WTC11 (cell line): ENCODE measurements around the gene TUG1. TPM values are rescaled to one million over a fixed set of nuclear protein-coding genes. Genes with fewer than 3 reads are reported as not detected.

Experiments
- ATAC-seq: fragments of 200-7000 bp; cut with Tn5 transposase; 2 replicates; pipeline ENCODE4 v1.10.0; 2021; ENCODE audit warnings: mild to moderate bottlenecking, moderate library complexity
- CTCF ChIA-PET: fragments of 300-600 bp; sonication (Branson Sonifier 250); formaldehyde crosslinking; loops from one replicate; lab custom pipeline; 2021; ENCODE audit warnings: antibody characterized with exemption; lab: Charles Lee
- POLR2A ChIA-PET: fragments of 350-600 bp; sonication (Branson Sonifier 250); formaldehyde crosslinking; loops from one replicate; lab custom pipeline; 2021; ENCODE audit warnings: antibody characterized with exemption; lab: Charles Lee
- DNase-seq: peaks from one replicate; pipeline ENCODE4 v3.0.0; 2021; ENCODE audit warnings: low spot score
- H3K27ac Mint-ChIP-seq: 2 replicates; pipeline ENCODE4 v1.8.0; 2021; ENCODE audit warnings: mixed read lengths
- H3K27me3 Mint-ChIP-seq: 2 replicates; pipeline ENCODE4 v1.8.0; 2021; ENCODE audit warnings: low read depth, mild to moderate bottlenecking, moderate library complexity, mixed read lengths
- H3K36me3 Mint-ChIP-seq: 2 replicates; pipeline ENCODE4 v1.8.0; 2021; ENCODE audit warnings: mixed read lengths
- H3K4me1 Mint-ChIP-seq: 2 replicates; pipeline ENCODE4 v1.8.0; 2022; ENCODE audit warnings: mixed read lengths
- H3K4me3 Mint-ChIP-seq: 2 replicates; pipeline ENCODE4 v1.8.0; 2021; ENCODE audit warnings: mild to moderate bottlenecking, moderate library complexity, mixed read lengths
- H3K9me3 Mint-ChIP-seq: 2 replicates; pipeline ENCODE4 v1.8.0; 2021; ENCODE audit warnings: mixed read lengths
- ELF4 ChIP-seq: sonication (generic); formaldehyde crosslinking; IDR thresholded peaks from 2 replicates; pipeline ENCODE4 v1.8.1; 2022; ENCODE audit warnings: low read depth, mild to moderate bottlenecking, moderate library complexity, missing genetic modification reagents
- ETV6 ChIP-seq: sonication (generic); formaldehyde crosslinking; IDR thresholded peaks from 2 replicates; pipeline ENCODE4 v1.8.1; 2022; ENCODE audit warnings: mild to moderate bottlenecking, missing genetic modification reagents
- GABPB1 ChIP-seq: sonication (generic); formaldehyde crosslinking; IDR thresholded peaks from 2 replicates; pipeline ENCODE4 v1.8.1; 2023; ENCODE audit warnings: mild to moderate bottlenecking, missing genetic modification reagents
- HMGA2 ChIP-seq: fragments of 250-450 bp; sonication (Bioruptor Pico); IDR thresholded peaks from 2 replicates; pipeline ENCODE4 v1.4.0; 2021; ENCODE audit warnings: mild to moderate bottlenecking, moderate library complexity
- HMGXB4 ChIP-seq: sonication (generic); formaldehyde crosslinking; IDR thresholded peaks from 2 replicates; pipeline ENCODE4 v1.8.1; 2023; ENCODE audit warnings: mild to moderate bottlenecking, moderate library complexity, missing genetic modification reagents
- JAZF1 ChIP-seq: fragments of 250-450 bp; sonication (Bioruptor Pico); IDR thresholded peaks from 2 replicates; pipeline ENCODE4 v1.9.0; 2021; ENCODE audit warnings: moderate library complexity, mild to moderate bottlenecking, inconsistent platforms
- MXD4 ChIP-seq: fragments of 250-450 bp; sonication (Bioruptor Pico); IDR thresholded peaks from 2 replicates; pipeline ENCODE4 v1.8.0; 2021; ENCODE audit warnings: mild to moderate bottlenecking, moderate library complexity, borderline replicate concordance
- NR3C1 ChIP-seq: sonication (generic); formaldehyde crosslinking; conservative IDR thresholded peaks from 2 replicates; pipeline ENCODE4 v1.8.1; 2023; ENCODE audit warnings: low read depth, mild to moderate bottlenecking, missing genetic modification reagents
- PRDM15 ChIP-seq: sonication (generic); formaldehyde crosslinking; IDR thresholded peaks from 2 replicates; pipeline ENCODE4 v1.8.0; 2022; ENCODE audit warnings: missing genetic modification reagents
- PRRX2 ChIP-seq: fragments of 250-450 bp; sonication (Bioruptor Pico); IDR thresholded peaks from 2 replicates; pipeline ENCODE4 v1.8.0; 2021; ENCODE audit warnings: mild to moderate bottlenecking
- SOX15 ChIP-seq: fragments of 250-450 bp; sonication (Bioruptor Pico); IDR thresholded peaks from 2 replicates; pipeline ENCODE4 v1.9.0; 2021; ENCODE audit warnings: mild to moderate bottlenecking
- ZBTB21 ChIP-seq: sonication (generic); formaldehyde crosslinking; IDR thresholded peaks from 2 replicates; pipeline ENCODE4 v1.8.1; 2023; ENCODE audit warnings: mild to moderate bottlenecking, missing genetic modification reagents, borderline replicate concordance
- ZNF263 ChIP-seq: sonication (generic); formaldehyde crosslinking; IDR thresholded peaks from 2 replicates; pipeline ENCODE4 v1.8.1; 2022; ENCODE audit warnings: low read depth, mild to moderate bottlenecking, moderate library complexity, missing genetic modification reagents
- total RNA-seq: library from RNA; stranded (reverse); gene quantifications from 3 replicates; pipeline ENCODE4 v1.2.3, GENCODE V29; 2021
- TF ChIP-seq, protein P1 (sequence below): sonication (generic); formaldehyde crosslinking; IDR thresholded peaks from 2 replicates; pipeline ENCODE4 v1.8.1; 2022; ENCODE audit warnings: missing genetic modification reagents, borderline replicate concordance
- TF ChIP-seq, protein P2 (sequence below): sonication (generic); formaldehyde crosslinking; IDR thresholded peaks from 2 replicates; pipeline ENCODE4 v1.8.0; 2023; ENCODE audit warnings: missing genetic modification reagents, mild to moderate bottlenecking, borderline replicate concordance
- TF ChIP-seq, protein P3 (sequence below): sonication (generic); formaldehyde crosslinking; IDR thresholded peaks from 2 replicates; pipeline ENCODE4 v1.8.1; 2022; ENCODE audit warnings: low read depth, mild to moderate bottlenecking, moderate library complexity, missing genetic modification reagents, borderline replicate concordance

Gene TUG1
- total RNA-seq, 1 experiment from 2014 or later, result 105 TPM

GRCh38 chr22:30978304-30978962 lies 9.4 kb downstream of the TUG1 start (continued):
- no peak for TF ChIP-seq PRDM15 (CRISPR knock-in tag)
- TF ChIP-seq, all 79 proteins: peak for 0

- Mint-ChIP-seq H3K9me3 (peaks cover 60% of the 10 kb centered on the region), H3K36me3 (peaks cover 52% of the 10 kb centered on the region), H3K27me3 (peaks cover 6% of the 10 kb centered on the region), H3K27ac (peak overlapping the region; percentile 3; the same call in 1 of the 2 replicates), H3K4me3 (no peak overlapping the region), H3K4me1 (peaks cover 4% of the 10 kb centered on the region)
- CTCF ChIA-PET, result interaction anchor here (0.9 to 2.8 kb wide), 7 partner anchors 11 to 125 kb away, joined by 3 to 10 read pairs (median 3); partner anchors contain the start of genes MORC2, SMTN and TUG1
- no peak for DNase-seq
- no peak for TF ChIP-seq NR3C1
- TF ChIP-seq HMGXB4 (CRISPR knock-in tag), result no peak
- TF ChIP-seq PRRX2 (CRISPR knock-in tag), result no peak
- TF ChIP-seq ZBTB21 (CRISPR knock-in tag), result no peak
- TF ChIP-seq ELF4 (CRISPR knock-in tag), result no peak
- TF ChIP-seq JAZF1, result no peak
- TF ChIP-seq, protein P1, sequence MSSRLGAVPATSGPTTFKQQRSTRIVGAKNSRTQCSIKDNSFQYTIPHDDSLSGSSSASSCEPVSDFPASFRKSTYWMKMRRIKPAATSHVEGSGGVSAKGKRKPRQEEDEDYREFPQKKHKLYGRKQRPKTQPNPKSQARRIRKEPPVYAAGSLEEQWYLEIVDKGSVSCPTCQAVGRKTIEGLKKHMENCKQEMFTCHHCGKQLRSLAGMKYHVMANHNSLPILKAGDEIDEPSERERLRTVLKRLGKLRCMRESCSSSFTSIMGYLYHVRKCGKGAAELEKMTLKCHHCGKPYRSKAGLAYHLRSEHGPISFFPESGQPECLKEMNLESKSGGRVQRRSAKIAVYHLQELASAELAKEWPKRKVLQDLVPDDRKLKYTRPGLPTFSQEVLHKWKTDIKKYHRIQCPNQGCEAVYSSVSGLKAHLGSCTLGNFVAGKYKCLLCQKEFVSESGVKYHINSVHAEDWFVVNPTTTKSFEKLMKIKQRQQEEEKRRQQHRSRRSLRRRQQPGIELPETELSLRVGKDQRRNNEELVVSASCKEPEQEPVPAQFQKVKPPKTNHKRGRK (CRISPR knock-in tag), result no peak
- TF ChIP-seq, protein P2, sequence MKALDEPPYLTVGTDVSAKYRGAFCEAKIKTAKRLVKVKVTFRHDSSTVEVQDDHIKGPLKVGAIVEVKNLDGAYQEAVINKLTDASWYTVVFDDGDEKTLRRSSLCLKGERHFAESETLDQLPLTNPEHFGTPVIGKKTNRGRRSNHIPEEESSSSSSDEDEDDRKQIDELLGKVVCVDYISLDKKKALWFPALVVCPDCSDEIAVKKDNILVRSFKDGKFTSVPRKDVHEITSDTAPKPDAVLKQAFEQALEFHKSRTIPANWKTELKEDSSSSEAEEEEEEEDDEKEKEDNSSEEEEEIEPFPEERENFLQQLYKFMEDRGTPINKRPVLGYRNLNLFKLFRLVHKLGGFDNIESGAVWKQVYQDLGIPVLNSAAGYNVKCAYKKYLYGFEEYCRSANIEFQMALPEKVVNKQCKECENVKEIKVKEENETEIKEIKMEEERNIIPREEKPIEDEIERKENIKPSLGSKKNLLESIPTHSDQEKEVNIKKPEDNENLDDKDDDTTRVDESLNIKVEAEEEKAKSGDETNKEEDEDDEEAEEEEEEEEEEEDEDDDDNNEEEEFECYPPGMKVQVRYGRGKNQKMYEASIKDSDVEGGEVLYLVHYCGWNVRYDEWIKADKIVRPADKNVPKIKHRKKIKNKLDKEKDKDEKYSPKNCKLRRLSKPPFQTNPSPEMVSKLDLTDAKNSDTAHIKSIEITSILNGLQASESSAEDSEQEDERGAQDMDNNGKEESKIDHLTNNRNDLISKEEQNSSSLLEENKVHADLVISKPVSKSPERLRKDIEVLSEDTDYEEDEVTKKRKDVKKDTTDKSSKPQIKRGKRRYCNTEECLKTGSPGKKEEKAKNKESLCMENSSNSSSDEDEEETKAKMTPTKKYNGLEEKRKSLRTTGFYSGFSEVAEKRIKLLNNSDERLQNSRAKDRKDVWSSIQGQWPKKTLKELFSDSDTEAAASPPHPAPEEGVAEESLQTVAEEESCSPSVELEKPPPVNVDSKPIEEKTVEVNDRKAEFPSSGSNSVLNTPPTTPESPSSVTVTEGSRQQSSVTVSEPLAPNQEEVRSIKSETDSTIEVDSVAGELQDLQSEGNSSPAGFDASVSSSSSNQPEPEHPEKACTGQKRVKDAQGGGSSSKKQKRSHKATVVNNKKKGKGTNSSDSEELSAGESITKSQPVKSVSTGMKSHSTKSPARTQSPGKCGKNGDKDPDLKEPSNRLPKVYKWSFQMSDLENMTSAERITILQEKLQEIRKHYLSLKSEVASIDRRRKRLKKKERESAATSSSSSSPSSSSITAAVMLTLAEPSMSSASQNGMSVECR (CRISPR knock-in tag), result no peak
- TF ChIP-seq ZNF263, result no peak
- TF ChIP-seq MXD4 (CRISPR knock-in tag), result no peak
- no peak for TF ChIP-seq SOX15 (CRISPR knock-in tag)
- no peak for TF ChIP-seq ETV6 (CRISPR knock-in tag)
- no peak for TF ChIP-seq HMGA2 (CRISPR knock-in tag)
- TF ChIP-seq GABPB1 (CRISPR knock-in tag), result no peak
- TF ChIP-seq, protein P3, sequence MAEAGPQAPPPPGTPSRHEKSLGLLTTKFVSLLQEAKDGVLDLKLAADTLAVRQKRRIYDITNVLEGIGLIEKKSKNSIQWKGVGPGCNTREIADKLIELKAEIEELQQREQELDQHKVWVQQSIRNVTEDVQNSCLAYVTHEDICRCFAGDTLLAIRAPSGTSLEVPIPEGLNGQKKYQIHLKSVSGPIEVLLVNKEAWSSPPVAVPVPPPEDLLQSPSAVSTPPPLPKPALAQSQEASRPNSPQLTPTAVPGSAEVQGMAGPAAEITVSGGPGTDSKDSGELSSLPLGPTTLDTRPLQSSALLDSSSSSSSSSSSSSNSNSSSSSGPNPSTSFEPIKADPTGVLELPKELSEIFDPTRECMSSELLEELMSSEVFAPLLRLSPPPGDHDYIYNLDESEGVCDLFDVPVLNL (CRISPR knock-in tag), result no peak
- POLR2A ChIA-PET, result interaction anchor here (1.6 kb wide), 1 partner anchor 11 kb away, joined by 5 read pairs; the partner anchor contains the start of genes MORC2 and TUG1
- peak; percentile 69 for ATAC-seq
Measured at GRCh38 chr22:30979932-30980331, 10.9 kb downstream of the TUG1 start.
